ENCODE results near the gene NOS1AP. TPM values are rescaled to one million over a fixed set of nuclear protein-coding genes. Genes with fewer than 3 reads are reported as not detected.
"Not testable (repeated sequence)": the region's sequence is repeated elsewhere in the genome, so short reads cannot be mapped to it uniquely, and the experiment has no call there.

NOS1AP gene
- total RNA-seq, 4 donors from 2014 or later: 0.99 to 9.0 (median 4.0) TPM

DNA sequence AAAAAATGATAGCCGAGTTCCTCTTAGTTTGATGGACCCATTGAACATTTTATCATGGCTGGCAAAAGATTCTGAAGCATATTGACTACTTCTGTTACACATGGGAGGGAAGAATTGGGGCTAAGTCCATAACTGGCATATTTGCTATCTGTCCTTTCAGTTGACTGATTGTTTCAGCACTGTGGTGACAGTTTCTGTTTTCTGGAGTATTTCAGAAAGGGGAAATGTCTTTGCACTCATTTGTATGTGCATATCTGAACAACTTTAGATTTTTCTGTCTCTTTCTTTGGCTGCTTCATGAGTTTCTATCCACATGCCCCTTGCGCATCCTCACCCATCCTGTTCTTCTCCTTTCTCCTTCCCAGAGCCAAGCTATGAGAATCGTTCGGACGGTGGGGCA, 274.0 kb downstream of the NOS1AP start:
- intact Hi-C loops (cut with DNase I): no loop called here
- no peak for DNase-seq (ENCODE audit: extremely low spot score)
- 92% methylated on average over 5 of the region's 5 CpGs for WGBS

DNA sequence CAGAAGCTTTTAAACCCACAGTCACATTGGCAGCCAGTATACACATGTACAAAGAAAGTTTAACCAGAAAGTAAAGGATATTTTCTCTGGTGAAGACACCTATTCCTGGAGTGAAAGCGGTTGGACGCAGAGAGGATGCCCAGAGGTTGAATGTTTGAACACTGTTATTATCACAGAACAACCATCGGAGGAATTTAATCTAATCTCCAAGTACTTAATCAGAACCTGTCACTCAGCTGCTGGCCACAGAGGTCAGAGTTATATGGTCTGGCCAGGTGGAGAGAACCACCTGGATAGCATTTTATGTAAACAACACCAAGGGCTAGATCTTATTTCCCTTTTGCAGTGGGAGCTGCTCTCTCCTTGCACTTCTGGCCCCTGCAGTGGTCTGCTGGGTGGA, 277.8 kb downstream of the NOS1AP start:
- H3K36me3 ChIP-seq: no peaks in the 10 kb centered on the region
- intact Hi-C loops (cut with DNase I): no loop called here
- H3K9me3 ChIP-seq: no peaks in the 10 kb centered on the region
- H3K27me3 ChIP-seq: no peaks in the 10 kb centered on the region
- peaks cover 0 to 5% (median 0%) of the 10 kb centered on the region in 4 donors for H3K4me1 ChIP-seq
- H3K27ac ChIP-seq (replicated peaks in 1 of 4): no peak overlapping the region
- no peak for TF ChIP-seq POLR2AphosphoS5 (IDR thresholded peaks at IDR 0.05)
- no peak for TF ChIP-seq EP300 (IDR thresholded peaks at IDR 0.05)
- TF ChIP-seq POLR2A (IDR thresholded peaks at IDR 0.05; ENCODE audit: low read depth): no peak
- TF ChIP-seq, protein P1, sequence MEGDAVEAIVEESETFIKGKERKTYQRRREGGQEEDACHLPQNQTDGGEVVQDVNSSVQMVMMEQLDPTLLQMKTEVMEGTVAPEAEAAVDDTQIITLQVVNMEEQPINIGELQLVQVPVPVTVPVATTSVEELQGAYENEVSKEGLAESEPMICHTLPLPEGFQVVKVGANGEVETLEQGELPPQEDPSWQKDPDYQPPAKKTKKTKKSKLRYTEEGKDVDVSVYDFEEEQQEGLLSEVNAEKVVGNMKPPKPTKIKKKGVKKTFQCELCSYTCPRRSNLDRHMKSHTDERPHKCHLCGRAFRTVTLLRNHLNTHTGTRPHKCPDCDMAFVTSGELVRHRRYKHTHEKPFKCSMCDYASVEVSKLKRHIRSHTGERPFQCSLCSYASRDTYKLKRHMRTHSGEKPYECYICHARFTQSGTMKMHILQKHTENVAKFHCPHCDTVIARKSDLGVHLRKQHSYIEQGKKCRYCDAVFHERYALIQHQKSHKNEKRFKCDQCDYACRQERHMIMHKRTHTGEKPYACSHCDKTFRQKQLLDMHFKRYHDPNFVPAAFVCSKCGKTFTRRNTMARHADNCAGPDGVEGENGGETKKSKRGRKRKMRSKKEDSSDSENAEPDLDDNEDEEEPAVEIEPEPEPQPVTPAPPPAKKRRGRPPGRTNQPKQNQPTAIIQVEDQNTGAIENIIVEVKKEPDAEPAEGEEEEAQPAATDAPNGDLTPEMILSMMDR (IDR thresholded peaks at IDR 0.05): no peak
- no peak overlapping the region for H3K4me3 ChIP-seq
- no peak for DNase-seq (ENCODE audit: extremely low spot score)
- 65% methylated on average over 3 of the region's 3 CpGs for WGBS

More for the DNA sequence above, 274.0 kb downstream of the NOS1AP start:
- no peaks in the 10 kb centered on the region for H3K9me3 ChIP-seq
- TF ChIP-seq POLR2A (IDR thresholded peaks at IDR 0.05; ENCODE audit: low read depth) (no peak), POLR2AphosphoS5 (IDR thresholded peaks at IDR 0.05) (no peak), EP300 (IDR thresholded peaks at IDR 0.05) (no peak)
- TF ChIP-seq, protein P1 (IDR thresholded peaks at IDR 0.05): no peak
- no peak overlapping the region for H3K27ac ChIP-seq (replicated peaks in 1 of 4)
- no peaks in the 10 kb centered on the region for H3K4me1 ChIP-seq
- H3K36me3 ChIP-seq: no peaks in the 10 kb centered on the region
- no peaks in the 10 kb centered on the region for H3K27me3 ChIP-seq
- H3K4me3 ChIP-seq: no peak overlapping the region

- WGBS: 72% methylated on average over 11 of the region's 11 CpGs
These were observed 280.3 kb downstream of the NOS1AP start for GRCh38 chr1:162349635-162350330.

GRCh38 chr1:162351246-162351842, 281.9 kb downstream of the NOS1AP start:
- Histone ChIP-seq H3K27me3 (no peaks in the 10 kb centered on the region), H3K4me3 (no peak overlapping the region), H3K36me3 (peaks cover 0 to 8% (median 2%) of the 10 kb centered on the region in 4 donors), H3K27ac (replicated peaks in 1 of 4) (no peak overlapping the region), H3K4me1 (peaks cover 0 to 5% (median 0%) of the 10 kb centered on the region in 4 donors), H3K9me3 (no peaks in the 10 kb centered on the region)
- no peak for TF ChIP-seq EP300 (IDR thresholded peaks at IDR 0.05)
- no peak for TF ChIP-seq POLR2AphosphoS5 (IDR thresholded peaks at IDR 0.05)
- no peak for TF ChIP-seq POLR2A (IDR thresholded peaks at IDR 0.05; ENCODE audit: low read depth)
- TF ChIP-seq, protein P1 (IDR thresholded peaks at IDR 0.05): no peak
- WGBS: 80% methylated on average over 6 of the region's 6 CpGs
- intact Hi-C loops (cut with DNase I): no loop called here
- no peak for DNase-seq (ENCODE audit: extremely low spot score)

More at GRCh38 chr1:162349635-162350330, 280.3 kb downstream of the NOS1AP start:
- no peaks in the 10 kb centered on the region for H3K9me3 ChIP-seq
- peaks cover 0 to 5% (median 0%) of the 10 kb centered on the region in 4 donors for H3K4me1 ChIP-seq
- H3K27me3 ChIP-seq: no peaks in the 10 kb centered on the region
- intact Hi-C loops (cut with DNase I): no loop called here
- no peaks in the 10 kb centered on the region for H3K36me3 ChIP-seq
- no peak for DNase-seq (ENCODE audit: extremely low spot score)
- no peak for TF ChIP-seq POLR2AphosphoS5 (IDR thresholded peaks at IDR 0.05)
- TF ChIP-seq, protein P1 (IDR thresholded peaks at IDR 0.05): no peak
- no peak for TF ChIP-seq EP300 (IDR thresholded peaks at IDR 0.05)
- TF ChIP-seq POLR2A (IDR thresholded peaks at IDR 0.05; ENCODE audit: low read depth): no peak
- H3K27ac ChIP-seq (replicated peaks in 1 of 4): no peak overlapping the region
- H3K4me3 ChIP-seq: no peak overlapping the region

DNA sequence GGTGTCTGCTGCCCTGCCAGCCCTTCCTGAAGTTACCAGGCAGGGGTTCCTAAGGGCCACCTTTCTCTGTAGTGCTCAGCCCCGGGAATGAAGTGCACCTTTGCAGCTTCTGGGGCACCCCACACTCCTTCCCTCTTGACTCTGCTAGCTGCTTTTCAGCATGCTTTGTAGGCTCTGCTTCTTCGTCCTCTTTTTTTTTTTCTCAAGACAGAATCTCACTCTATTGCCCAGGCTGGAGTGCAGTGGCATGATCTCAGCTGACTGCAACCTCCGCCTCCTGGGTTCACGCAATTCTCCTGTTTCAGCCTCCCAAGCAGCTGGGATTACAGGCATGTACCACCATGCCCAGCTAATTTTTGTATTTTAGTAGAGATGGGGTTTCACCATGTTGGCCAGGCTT, 282.4 kb downstream of the NOS1AP start:
- H3K4me3 ChIP-seq; H3K9me3 ChIP-seq; H3K27ac ChIP-seq (replicated peaks in 1 of 4); DNase-seq (ENCODE audit: extremely low spot score); H3K4me1 ChIP-seq; intact Hi-C loops (cut with DNase I); H3K27me3 ChIP-seq: not testable (repeated sequence)
- H3K36me3 ChIP-seq: peaks cover 0 to 11% (median 3%) of the 10 kb centered on the region in 4 donors
- 73% methylated on average over 3 of the region's 4 CpGs for WGBS

All from esophagus muscularis mucosa (tissue), 4 donors.